SJCRH30 (cell line): ENCODE results near the gene POLR2A. TPM values are rescaled to one million over a fixed set of nuclear protein-coding genes. Genes with fewer than 3 reads are reported as not detected.

Experiments used
- DNase-seq, 2 experiments: peaks; one replicate each; pipeline ENCODE4 v3.0.0-alpha.2; 2015 to 2020
- H3K27ac ChIP-seq: fragments of 250-450 bp; sonication (Bioruptor Pico); 2 replicates; pipeline ENCODE4 v1.5.1; 2020; ENCODE audit warnings: mild to moderate bottlenecking, moderate library complexity
- H3K27me3 ChIP-seq: fragments of 250-450 bp; sonication (Bioruptor Pico); 2 replicates; pipeline ENCODE4 v1.5.1; 2020; ENCODE audit warnings: mild to moderate bottlenecking, moderate library complexity
- H3K36me3 ChIP-seq: fragments of 250-450 bp; sonication (Bioruptor Pico); 2 replicates; pipeline ENCODE4 v1.5.1; 2020; ENCODE audit warnings: mild to moderate bottlenecking, moderate library complexity
- H3K4me1 ChIP-seq: fragments of 250-450 bp; sonication (Bioruptor Pico); 2 replicates; pipeline ENCODE4 v1.5.1; 2020; ENCODE audit warnings: mild to moderate bottlenecking, moderate library complexity
- H3K4me3 ChIP-seq: fragments of 250-450 bp; sonication (Bioruptor Pico); 2 replicates; pipeline ENCODE4 v1.5.1; 2020; ENCODE audit warnings: mild to moderate bottlenecking, moderate library complexity
- H3K9me3 ChIP-seq: fragments of 250-450 bp; sonication (Bioruptor Pico); replicated peaks from 2 replicates; pipeline ENCODE4 v1.5.1; 2020; ENCODE audit warnings: mild to moderate bottlenecking, moderate library complexity
- total RNA-seq: library from RNA; depleted of rRNA; stranded (reverse); fragments of >200 nt; shearing (Covaris generic); gene quantifications from 2 replicates; pipeline ENCODE4 v1.2.3, GENCODE V29; 2014

Gene POLR2A
- total RNA-seq, 1 experiment from 2014 or later: 32.0 TPM

DNA sequence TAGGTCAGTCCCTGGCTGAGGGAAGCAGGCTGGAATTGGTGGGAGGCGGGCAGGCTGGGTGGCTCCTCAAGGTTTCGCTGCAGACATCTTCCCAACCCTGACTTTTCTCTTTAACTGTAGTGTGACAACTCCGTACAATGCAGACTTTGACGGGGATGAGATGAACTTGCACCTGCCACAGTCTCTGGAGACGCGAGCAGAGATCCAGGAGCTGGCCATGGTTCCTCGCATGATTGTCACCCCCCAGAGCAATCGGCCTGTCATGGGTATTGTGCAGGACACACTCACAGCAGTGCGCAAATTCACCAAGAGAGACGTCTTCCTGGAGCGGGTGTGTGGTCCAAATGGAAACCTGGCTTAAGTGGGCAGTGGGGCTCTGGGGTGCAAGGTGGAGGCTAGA lies 15.0 kb downstream of the POLR2A start:
- H3K9me3 ChIP-seq: no peaks in the 10 kb centered on the region
- H3K36me3 ChIP-seq: peaks cover 62% of the 10 kb centered on the region
- H3K4me1 ChIP-seq: no peaks in the 10 kb centered on the region
- DNase-seq: no peak
- no peak overlapping the region for H3K4me3 ChIP-seq
- no peak overlapping the region for H3K27ac ChIP-seq
- H3K27me3 ChIP-seq: no peaks in the 10 kb centered on the region

DNA sequence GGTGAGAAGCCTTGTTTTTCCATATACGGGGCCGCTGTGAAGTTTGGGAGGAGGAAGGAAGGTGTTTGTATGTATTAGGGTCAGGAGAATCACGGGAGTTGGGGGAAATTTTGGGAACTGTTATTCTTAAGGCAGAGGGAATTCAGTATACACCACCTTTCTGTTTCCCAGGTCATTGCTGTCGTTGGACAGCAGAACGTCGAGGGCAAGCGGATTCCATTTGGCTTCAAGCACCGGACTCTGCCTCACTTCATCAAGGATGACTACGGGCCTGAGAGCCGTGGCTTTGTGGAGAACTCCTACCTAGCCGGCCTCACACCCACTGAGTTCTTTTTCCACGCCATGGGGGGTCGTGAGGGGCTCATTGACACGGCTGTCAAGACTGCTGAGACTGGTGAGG lies 17.6 kb downstream of the POLR2A start:
- Histone ChIP-seq H3K9me3 (no peaks in the 10 kb centered on the region), H3K4me3 (no peak overlapping the region), H3K36me3 (peaks cover 72% of the 10 kb centered on the region), H3K27ac (no peak overlapping the region), H3K4me1 (no peaks in the 10 kb centered on the region), H3K27me3 (no peaks in the 10 kb centered on the region)
- DNase-seq: no peak

DNA sequence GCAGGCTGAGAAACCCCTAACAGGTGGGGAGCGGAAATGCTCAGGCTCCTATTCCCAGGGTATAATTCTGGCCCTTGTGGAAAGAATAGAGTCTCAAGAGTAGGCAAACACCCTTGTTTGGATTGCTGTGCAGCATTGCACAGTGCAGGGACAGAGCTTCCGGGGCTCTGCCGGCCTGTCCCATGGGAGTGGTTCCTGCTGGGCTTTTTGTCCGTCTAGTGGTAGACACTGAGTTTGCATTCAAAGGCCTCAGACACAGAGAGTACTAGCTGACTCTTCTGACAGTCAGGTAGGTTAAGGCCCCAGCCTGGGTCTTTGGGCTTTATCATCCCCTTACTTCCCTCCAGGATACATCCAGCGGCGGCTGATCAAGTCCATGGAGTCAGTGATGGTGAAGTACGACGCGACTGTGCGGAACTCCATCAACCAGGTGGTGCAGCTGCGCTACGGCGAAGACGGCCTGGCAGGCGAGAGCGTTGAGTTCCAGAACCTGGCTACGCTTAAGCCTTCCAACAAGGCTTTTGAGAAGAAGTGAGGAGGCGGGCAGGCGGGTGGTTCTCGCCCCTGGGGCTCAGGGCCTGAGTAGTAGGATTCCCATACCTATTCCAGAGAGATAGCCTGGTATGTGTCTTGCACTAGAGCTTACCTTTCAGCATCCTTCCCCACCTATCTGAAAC lies 18.1 kb downstream of the POLR2A start:
- DNase-seq: no peak
- Histone ChIP-seq H3K4me3 (no peak overlapping the region), H3K4me1 (no peaks in the 10 kb centered on the region), H3K36me3 (peaks cover 72% of the 10 kb centered on the region), H3K27ac (no peak overlapping the region), H3K27me3 (no peaks in the 10 kb centered on the region), H3K9me3 (no peaks in the 10 kb centered on the region)

DNA sequence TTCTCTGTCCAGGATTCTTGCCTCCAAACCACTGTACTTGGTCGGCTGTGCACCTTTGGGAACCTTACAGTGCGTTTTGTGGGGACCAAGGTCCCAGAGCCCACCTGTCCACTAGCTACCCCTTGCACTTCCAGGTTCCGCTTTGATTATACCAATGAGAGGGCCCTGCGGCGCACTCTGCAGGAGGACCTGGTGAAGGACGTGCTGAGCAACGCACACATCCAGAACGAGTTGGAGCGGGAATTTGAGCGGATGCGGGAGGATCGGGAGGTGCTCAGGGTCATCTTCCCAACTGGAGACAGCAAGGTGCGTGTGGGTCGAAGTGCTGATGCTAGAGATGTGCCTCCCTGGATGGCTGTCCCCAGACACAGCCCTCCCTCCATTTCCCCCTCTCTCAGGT lies 18.8 kb downstream of the POLR2A start:
- peaks cover 78% of the 10 kb centered on the region for H3K36me3 ChIP-seq

DNA sequence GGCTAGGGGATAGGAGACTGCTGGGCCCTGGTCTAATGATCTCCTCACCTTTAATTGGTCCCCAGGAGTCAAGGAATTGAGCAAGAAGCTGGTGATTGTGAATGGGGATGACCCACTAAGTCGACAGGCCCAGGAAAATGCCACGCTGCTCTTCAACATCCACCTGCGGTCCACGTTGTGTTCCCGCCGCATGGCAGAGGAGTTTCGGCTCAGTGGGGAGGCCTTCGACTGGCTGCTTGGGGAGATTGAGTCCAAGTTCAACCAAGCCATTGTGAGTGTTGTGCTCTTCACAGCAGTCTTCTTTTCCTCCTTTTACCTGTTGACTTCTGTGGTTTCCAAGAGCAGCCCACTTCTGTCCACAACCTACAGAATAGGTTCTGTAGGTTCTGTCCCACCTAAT lies 19.4 kb downstream of the POLR2A start:
- Histone ChIP-seq H3K27ac (no peak overlapping the region), H3K4me1 (no peaks in the 10 kb centered on the region), H3K4me3 (no peak overlapping the region), H3K36me3 (peaks cover 78% of the 10 kb centered on the region), H3K9me3 (no peaks in the 10 kb centered on the region), H3K27me3 (no peaks in the 10 kb centered on the region)
- DNase-seq: no peak

More for the DNA sequence above, 18.8 kb downstream of the POLR2A start:
- Histone ChIP-seq H3K9me3 (no peaks in the 10 kb centered on the region), H3K4me3 (no peak overlapping the region), H3K27me3 (no peaks in the 10 kb centered on the region), H3K27ac (no peak overlapping the region), H3K4me1 (no peaks in the 10 kb centered on the region)
- no peak for DNase-seq

DNA sequence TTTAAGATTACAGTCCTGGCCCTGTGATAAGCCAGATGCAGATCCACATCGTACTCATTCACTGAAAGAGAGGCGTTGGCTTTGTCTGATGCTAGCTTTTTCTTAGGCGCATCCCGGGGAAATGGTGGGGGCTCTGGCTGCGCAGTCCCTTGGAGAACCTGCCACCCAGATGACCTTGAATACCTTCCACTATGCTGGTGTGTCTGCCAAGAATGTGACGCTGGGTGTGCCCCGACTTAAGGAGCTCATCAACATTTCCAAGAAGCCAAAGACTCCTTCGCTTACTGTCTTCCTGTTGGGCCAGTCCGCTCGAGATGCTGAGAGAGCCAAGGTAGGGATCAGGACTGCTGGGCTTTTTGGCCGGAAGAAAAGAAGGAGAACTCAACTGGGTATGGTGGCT lies 24.0 kb downstream of the POLR2A start:
- no peaks in the 10 kb centered on the region for H3K9me3 ChIP-seq
- no peaks in the 10 kb centered on the region for H3K4me1 ChIP-seq
- no peak for DNase-seq
- no peak overlapping the region for H3K27ac ChIP-seq
- H3K4me3 ChIP-seq: no peak overlapping the region
- H3K27me3 ChIP-seq: no peaks in the 10 kb centered on the region
- H3K36me3 ChIP-seq: peaks cover 58% of the 10 kb centered on the region

DNA sequence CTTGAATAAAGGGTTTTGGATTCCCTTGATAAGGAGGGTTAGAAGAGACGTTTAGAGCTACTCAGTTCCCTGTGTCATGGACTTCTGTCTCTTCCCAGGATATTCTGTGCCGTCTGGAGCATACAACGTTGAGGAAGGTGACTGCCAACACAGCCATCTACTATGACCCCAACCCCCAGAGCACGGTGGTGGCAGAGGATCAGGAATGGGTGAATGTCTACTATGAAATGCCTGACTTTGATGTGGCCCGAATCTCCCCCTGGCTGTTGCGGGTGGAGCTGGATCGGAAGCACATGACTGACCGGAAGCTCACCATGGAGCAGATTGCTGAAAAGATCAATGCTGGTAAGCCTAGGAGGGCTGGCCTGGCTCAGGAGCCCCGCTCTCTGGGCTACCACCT lies 24.7 kb downstream of the POLR2A start:
- Histone ChIP-seq H3K4me1 (no peaks in the 10 kb centered on the region), H3K36me3 (peaks cover 52% of the 10 kb centered on the region), H3K9me3 (no peaks in the 10 kb centered on the region), H3K27me3 (no peaks in the 10 kb centered on the region), H3K4me3 (no peak overlapping the region), H3K27ac (no peak overlapping the region)
- no peak for DNase-seq

DNA sequence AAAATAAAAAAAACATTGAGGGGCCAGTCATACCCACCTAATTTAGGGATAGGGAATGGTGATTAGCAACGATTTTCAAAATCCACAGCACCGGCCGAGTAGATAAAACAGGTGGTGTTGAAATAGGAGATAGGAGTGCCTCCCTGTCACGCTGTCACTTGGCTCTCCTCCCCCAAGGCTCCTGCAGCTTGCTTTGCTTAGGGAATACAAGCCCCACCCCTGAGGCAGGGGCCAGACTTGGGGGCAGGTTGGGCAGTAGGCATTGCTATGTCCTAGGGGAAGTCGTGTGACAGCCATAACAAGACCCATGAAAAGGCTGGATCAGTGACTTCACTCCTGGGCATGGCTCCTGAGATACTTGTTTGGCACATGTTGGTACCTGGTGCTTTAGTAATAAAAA lies 25.8 kb downstream of the POLR2A start:
- no peaks in the 10 kb centered on the region for H3K9me3 ChIP-seq
- H3K27ac ChIP-seq: no peak overlapping the region
- DNase-seq: no peak
- peaks cover 45% of the 10 kb centered on the region for H3K36me3 ChIP-seq
- H3K4me3 ChIP-seq: no peak overlapping the region
- H3K27me3 ChIP-seq: no peaks in the 10 kb centered on the region
- no peaks in the 10 kb centered on the region for H3K4me1 ChIP-seq

DNA sequence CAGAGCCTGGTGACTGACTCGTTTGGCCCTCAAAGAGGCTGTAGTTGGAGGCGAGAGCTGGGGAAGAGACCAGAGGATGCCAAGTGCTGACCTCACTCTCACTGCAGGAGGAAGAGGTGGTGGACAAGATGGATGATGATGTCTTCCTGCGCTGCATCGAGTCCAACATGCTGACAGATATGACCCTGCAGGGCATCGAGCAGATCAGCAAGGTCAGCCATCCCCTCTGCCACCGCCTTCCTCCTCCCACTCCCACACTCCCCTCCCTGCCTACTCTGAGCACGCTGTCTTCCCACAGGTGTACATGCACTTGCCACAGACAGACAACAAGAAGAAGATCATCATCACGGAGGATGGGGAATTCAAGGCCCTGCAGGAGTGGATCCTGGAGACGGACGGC lies 26.9 kb downstream of the POLR2A start:
- no peak overlapping the region for H3K27ac ChIP-seq
- H3K9me3 ChIP-seq: no peaks in the 10 kb centered on the region
- peaks cover 39% of the 10 kb centered on the region for H3K36me3 ChIP-seq
- H3K4me1 ChIP-seq: no peaks in the 10 kb centered on the region
- no peaks in the 10 kb centered on the region for H3K27me3 ChIP-seq
- no peak for DNase-seq
- no peak overlapping the region for H3K4me3 ChIP-seq

DNA sequence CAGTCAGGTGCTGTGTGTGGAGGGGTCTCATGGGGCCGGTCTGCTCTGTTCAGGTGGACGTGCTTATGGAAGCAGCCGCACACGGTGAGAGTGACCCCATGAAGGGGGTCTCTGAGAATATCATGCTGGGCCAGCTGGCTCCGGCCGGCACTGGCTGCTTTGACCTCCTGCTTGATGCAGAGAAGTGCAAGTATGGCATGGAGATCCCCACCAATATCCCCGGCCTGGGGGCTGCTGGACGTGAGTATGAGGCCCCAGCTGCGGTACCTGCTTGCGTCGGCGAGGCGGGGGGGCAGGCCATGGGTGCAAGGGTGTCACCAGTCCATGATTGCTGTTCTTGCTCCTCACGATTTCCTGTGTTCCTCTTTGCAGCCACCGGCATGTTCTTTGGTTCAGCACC lies 27.9 kb downstream of the POLR2A start:
- no peak for DNase-seq
- Histone ChIP-seq H3K27ac (no peak overlapping the region), H3K36me3 (peaks cover 33% of the 10 kb centered on the region), H3K4me1 (no peaks in the 10 kb centered on the region), H3K9me3 (no peaks in the 10 kb centered on the region), H3K27me3 (no peaks in the 10 kb centered on the region), H3K4me3 (no peak overlapping the region)

DNA sequence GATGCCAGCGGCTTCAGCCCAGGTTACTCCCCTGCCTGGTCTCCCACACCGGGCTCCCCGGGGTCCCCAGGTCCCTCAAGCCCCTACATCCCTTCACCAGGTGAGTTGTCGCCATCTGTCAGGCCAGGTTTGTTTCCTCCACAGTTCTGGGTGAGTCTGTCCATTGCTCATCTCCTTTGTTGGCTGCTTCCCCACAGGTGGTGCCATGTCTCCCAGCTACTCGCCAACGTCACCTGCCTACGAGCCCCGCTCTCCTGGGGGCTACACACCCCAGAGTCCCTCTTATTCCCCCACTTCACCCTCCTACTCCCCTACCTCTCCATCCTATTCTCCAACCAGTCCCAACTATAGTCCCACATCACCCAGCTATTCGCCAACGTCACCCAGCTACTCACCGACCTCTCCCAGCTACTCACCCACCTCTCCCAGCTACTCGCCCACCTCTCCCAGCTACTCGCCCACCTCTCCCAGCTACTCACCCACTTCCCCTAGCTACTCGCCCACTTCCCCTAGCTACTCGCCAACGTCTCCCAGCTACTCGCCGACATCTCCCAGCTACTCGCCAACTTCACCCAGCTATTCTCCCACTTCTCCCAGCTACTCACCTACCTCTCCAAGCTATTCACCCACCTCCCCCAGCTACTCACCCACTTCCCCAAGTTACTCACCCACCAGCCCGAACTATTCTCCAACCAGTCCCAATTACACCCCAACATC lies 28.8 kb downstream of the POLR2A start:
- H3K36me3 ChIP-seq: peaks cover 25% of the 10 kb centered on the region
- H3K9me3 ChIP-seq: no peaks in the 10 kb centered on the region
- no peaks in the 10 kb centered on the region for H3K27me3 ChIP-seq
- no peak overlapping the region for H3K4me3 ChIP-seq
- no peaks in the 10 kb centered on the region for H3K4me1 ChIP-seq
- DNase-seq: no peak
- no peak overlapping the region for H3K27ac ChIP-seq

DNA sequence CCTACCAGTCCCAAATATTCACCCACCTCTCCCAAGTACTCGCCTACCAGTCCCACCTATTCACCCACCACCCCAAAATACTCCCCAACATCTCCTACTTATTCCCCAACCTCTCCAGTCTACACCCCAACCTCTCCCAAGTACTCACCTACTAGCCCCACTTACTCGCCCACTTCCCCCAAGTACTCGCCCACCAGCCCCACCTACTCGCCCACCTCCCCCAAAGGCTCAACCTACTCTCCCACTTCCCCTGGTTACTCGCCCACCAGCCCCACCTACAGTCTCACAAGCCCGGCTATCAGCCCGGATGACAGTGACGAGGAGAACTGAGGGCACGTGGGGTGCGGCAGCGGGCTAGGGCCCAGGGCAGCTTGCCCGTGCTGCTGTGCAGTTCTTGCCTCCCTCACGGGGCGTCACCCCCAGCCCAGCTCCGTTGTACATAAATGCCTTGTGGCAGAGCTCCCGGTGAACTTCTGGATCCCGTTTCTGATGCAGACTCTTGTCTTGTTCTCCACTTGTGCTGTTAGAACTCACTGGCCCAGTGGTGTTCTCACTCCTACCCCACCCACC lies 29.8 kb downstream of the POLR2A start:
- Histone ChIP-seq H3K9me3 (no peaks in the 10 kb centered on the region), H3K27me3 (no peaks in the 10 kb centered on the region), H3K4me1 (no peaks in the 10 kb centered on the region), H3K4me3 (no peak overlapping the region), H3K27ac (no peak overlapping the region), H3K36me3 (peaks cover 18% of the 10 kb centered on the region)
- no peak for DNase-seq

DNA sequence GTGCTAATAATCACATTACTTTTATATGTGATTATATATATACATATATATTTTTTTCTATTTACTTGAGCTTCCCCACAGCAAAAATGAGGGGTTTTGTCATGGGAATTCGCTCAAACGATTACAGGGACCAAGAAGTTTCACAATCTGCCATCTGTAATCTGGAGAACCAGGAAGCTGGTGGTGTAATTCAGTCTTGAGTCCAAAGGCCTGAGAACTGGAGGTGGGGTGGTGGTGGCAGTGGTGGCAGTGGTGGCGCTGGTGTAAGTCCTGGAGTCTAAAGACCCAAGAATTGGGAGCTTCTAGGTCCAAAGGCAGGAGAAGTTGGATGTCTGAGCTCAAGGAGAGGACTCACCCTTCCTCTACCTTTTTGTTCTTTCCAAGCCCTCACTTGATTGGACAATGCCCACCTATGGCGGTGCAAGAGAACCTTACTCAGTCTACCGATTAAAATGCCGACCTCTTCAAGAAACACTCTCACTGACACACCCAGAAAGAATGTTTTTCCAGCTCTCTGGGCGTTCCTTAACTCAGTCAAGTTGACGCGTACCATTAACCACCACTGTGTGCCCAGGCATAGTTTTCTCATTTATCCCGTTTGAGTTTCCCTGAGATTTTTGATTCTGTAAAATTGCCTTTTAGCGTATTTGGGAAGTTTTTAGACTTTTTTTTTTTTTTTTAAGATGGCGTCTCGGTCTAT lies 31.9 kb downstream of the POLR2A start:
- no peak for DNase-seq
- Histone ChIP-seq H3K36me3 (peaks cover 10% of the 10 kb centered on the region), H3K27me3 (no peaks in the 10 kb centered on the region), H3K9me3 (no peaks in the 10 kb centered on the region), H3K27ac (no peak overlapping the region), H3K4me3 (no peak overlapping the region), H3K4me1 (no peaks in the 10 kb centered on the region)

DNA sequence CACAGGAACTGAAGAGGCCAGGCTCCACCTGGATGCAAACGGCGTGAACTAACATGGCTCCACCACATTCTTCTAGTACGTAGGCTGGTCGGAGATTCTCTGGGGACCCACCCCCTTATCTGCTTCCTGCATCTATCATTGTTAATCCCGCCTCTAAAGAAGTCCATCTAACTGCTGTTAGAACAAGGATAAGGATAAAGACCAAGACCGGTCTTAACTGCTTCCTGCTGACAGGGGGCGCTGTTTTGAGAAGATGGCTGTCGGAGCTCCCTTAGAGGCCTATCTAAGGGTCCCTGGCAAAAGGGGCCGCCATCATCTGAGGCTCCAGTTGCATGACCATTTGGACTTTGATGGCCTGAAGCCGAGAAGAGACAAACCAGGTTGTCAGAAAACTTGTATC lies 38.9 kb downstream of the POLR2A start:
- H3K9me3 ChIP-seq: no peaks in the 10 kb centered on the region
- no peaks in the 10 kb centered on the region for H3K36me3 ChIP-seq
- peak; percentile 5 to 17 for DNase-seq
- no peaks in the 10 kb centered on the region for H3K27me3 ChIP-seq
- H3K4me1 ChIP-seq: no peaks in the 10 kb centered on the region
- no peak overlapping the region for H3K27ac ChIP-seq
- H3K4me3 ChIP-seq: no peak overlapping the region

DNA sequence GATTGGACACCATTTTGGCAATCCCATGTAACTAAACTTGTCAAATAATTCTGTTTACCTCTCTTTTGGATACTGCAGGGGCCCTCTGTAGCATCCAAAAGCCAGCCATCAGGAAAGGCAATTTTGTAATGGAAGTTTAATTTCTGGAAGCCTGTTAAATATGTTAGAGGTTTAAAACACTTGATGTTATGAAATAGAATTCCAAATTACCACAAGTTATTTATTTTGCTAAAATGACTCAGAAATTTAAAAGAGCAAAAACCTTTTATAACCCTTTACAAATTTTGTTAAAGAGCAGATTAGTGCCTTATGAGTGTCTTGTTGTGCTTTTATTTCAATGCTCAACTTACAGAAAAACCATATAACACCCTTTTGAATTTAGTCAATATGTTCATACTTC lies 44.7 kb downstream of the POLR2A start:
- H3K36me3 ChIP-seq: no peaks in the 10 kb centered on the region
- H3K4me1 ChIP-seq: no peaks in the 10 kb centered on the region
- H3K27ac ChIP-seq: no peak overlapping the region
- no peaks in the 10 kb centered on the region for H3K9me3 ChIP-seq
- H3K27me3 ChIP-seq: no peaks in the 10 kb centered on the region
- no peak for DNase-seq
- no peak overlapping the region for H3K4me3 ChIP-seq
